CD4-positive, alpha-beta T cell treated with Interleukin-6 for 4 hours (primary cell): Measurements from ENCODE around the gene AFAP1.

Experiments
- DNase-seq: peaks from one replicate; pipeline ENCODE4 v3.0.0-alpha.2; 2020; ENCODE audit warnings: mixed read lengths

AFAP1 gene

DNA sequence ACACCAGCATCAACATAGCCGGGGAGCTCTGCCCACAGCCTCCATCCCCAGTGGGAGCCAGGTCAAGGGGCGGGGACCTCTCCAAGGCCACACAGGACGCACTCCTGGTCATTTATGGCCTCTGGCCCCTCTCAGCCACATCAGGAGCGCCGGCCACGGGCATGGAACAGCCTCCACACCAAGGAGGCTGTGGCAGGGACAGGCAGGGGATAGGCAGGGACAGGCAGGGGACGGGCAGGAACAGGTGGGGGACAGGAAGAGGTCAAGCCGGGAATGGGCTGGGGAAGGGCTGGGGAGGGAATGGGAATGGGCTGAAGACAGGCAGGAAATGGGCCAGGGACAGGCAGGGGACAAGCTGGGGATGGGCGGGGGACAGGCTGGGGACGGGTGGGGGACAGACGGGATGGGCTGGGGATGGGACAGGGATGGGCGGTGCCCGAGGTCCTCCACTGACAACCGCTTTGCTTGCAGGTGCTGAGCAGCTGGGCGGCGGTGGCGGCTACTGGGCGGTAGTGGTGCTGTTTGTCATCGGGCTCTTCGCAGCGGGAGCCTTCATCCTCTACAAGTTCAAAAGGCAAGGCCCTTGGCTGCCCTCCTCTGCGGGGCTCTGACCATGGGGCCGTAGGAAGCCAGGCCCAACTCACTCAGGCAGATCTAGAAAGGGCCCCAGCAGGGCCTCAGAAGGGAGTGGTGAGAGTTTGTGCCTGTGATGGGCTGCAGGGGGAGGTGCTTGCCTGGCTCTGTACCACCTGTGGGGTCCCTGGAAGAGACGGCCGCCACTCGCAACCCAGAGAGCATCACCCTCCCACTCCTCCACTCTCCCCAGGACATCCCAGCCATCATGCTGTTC is 205.6 kb downstream of the AFAP1 start:
- no peak for DNase-seq

DNA sequence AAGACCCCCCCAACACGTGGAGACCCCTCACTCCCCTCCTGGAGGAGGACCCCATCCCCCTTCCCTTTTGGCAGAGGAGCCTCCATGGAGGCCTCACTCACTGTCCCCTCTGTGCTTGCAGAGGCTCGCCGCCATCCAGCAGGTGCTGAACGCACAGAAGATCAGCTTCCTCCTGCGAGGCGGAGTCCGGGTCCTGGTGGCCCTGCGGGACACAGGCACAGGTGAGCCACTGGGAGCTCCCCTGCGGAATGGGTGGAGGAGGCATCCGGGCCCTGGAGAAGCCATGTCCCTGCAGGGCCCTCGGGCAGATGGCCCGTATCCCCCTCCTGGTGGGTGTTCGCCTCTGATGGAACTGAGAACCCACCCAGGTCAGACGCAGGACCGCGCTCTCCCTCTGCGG is 206.5 kb downstream of the AFAP1 start:
- no peak for DNase-seq

DNA sequence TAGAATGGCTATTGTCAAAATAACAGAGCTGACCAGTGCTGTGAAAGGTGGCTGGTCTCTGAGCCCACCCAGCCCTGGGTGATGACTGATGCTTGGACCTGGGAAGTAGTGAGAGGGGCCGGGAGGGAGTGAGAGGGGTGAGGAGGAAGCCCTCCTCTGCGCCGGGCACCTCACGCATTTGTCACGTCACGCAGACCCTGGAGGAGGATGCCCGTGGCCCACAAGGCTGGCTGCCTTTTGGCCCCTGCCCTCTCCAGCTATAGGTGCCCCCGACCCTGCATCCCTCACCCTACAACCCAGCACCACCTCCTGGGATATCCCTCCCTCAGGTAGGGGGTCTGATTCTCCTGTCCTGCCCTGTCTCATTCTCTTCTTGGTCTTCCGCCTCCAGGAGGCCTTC is 207.4 kb downstream of the AFAP1 start:
- no peak for DNase-seq

DNA sequence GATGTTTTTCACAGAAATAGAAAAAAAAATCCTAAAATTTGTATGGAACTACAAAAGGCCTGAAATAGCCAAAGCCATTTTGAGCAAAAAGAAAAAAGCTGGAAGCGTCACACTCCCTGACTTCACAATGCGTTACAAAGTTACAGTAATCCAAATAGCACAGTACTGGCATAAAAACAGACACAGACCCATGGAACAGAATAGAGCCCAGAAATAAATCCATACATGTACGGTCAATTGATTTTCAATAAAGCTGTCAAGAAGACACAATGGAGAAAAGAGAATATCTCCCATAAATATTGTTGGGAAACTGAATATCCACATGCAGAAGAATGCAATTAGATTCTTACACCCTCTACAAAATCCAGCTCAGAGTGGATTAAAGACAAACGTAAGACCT is 208.2 kb downstream of the AFAP1 start:
- no peak for DNase-seq

DNA sequence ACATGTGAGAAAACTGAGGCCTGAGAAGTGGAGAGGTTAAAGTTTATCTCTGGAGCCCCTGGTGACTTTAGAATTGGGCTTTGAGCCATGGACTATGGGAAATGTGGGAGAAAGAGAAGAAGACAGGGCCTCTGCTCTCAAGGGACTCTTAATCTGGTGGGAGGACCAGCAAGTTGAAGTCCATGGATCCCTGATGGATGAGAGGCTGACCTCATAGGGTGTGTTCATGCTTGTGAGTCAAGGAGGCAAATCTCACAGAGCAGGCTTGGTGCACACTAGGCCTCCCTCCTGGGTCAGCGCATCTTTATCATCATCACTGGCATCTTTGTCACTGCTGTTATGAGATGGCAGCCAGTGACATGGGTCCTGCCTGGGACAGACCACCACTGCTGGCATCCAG is 211.9 kb downstream of the AFAP1 start:
- no peak for DNase-seq

DNA sequence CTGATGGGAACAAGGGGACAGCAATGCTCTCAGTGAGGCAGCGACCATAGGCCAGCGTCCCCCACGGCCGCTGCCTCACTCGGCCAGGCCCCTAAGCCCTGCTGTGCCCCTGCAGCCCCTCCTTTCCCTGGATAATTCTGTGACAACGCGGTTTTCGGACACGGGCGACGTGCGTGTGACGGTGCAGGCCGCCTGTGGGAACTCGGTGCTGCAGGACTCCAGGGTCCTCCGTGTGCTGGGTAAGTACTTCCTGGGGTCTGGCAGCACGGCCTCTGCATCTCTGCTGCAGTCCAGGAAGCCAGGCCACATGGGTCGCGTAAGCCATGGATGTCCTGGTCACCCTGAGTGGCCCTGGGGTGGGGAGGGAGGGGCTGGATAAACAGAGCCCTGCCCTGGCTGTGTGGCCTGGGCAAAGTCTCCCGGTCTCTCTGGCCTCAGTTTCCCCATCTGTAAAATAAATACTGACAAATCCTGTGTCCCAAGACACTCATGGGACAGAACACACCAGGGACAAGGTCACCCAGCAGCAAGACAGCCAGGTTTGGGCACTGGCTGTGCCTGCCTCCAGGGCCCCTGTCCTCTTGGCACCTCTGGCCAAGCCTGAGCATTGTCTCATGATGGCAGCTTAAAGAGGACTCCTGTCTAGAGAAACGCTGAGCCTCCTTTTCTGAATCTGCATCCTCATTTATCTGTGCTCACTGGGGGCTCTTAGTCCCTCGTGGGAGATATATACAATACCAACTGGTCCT is 212.8 kb downstream of the AFAP1 start:
- no peak for DNase-seq

DNA sequence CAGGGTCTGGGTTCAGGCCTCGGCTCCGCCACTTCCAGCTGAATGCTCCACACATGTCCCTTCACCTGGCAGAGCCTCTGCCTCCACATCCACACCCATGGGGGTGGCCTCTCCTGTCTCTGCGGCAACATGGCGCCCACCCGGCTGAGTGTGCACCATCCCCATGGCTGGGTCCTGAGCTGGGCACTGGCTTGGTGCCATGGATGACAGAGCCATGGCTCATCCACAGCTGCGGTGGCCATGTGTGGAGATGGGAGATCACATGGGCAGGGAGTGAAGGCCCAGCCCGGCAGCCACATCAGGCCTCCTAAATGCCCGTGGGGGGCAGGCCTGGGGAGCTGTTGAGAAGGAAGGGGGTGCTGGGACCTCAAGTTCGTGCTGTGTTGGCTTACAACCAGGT is 213.7 kb downstream of the AFAP1 start:
- DNase-seq: no peak

DNA sequence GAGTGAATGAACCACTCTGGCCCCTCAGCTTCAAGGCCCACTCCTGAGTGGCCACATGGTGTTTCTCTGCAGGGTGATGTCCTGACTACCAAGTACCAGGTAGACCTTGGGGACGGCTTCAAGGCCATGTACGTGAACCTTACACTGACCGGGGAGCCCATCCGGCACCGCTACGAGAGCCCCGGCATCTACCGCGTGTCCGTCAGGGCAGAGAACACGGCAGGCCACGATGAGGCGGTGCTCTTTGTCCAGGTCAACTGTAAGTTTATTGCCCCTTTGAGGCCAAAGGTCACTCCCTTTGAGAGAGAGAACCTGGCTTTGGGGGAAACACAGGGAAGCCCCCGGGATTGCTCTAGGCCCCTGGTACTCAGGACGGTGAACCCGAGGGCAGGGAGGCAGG is 216.0 kb downstream of the AFAP1 start:
- DNase-seq: no peak

DNA sequence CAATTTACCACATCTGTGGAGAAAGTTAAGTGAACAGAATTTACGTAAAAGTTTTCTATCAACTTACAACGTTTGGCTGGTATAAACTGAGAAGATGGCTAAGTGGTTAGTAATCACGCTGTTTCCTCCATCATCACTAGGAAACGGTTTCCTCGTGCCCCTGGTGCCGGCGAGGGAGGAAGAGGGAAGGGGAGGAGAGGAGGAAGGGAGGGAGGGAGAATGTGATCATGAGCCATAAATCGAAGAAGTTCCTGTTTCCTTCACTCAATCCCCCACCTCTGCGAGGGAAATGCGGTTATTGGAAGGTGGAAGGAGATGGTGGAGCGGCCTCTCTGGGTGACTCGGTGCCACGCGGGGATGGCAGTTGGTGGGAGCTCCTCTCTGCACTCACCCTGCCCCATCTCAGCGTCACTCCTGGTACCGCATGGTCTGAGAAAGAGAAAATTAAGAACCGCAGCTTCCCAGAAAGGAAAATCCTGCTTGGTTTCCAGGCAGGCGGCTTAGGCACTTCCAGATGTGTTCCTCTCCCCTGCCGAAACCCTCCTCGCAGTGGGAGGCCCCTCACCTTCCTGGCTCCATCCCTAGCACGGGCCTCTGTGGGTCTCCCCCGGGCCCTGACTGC is 216.8 kb downstream of the AFAP1 start:
- DNase-seq: no peak

DNA sequence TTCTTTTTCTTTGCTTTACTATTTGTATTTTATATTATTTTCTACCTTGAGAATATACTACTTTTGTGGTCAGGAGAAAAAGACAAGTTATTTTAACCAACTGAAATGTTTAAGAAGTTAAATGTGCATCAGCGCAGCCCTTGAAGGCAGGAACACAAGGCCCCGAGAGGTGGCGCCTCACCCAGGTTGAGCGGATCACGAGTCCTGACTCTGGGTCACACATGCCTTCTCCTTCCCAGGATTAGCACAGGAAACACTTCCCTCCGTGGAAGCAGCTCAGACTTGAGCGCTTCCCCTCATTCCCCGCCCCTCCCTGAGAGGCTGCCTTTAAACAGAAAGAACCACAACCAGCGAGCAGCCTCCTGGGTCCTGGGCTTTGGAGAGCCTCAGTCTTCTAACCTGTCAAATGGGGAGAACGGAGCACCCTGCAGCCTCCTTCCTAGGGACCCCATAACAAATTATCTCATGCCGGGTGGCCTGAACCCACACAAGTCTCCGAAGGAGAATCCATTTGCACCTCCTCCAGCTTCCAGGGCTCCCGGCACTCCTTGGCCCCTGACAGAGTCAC is 217.6 kb downstream of the AFAP1 start:
- DNase-seq: peak; percentile 14

DNA sequence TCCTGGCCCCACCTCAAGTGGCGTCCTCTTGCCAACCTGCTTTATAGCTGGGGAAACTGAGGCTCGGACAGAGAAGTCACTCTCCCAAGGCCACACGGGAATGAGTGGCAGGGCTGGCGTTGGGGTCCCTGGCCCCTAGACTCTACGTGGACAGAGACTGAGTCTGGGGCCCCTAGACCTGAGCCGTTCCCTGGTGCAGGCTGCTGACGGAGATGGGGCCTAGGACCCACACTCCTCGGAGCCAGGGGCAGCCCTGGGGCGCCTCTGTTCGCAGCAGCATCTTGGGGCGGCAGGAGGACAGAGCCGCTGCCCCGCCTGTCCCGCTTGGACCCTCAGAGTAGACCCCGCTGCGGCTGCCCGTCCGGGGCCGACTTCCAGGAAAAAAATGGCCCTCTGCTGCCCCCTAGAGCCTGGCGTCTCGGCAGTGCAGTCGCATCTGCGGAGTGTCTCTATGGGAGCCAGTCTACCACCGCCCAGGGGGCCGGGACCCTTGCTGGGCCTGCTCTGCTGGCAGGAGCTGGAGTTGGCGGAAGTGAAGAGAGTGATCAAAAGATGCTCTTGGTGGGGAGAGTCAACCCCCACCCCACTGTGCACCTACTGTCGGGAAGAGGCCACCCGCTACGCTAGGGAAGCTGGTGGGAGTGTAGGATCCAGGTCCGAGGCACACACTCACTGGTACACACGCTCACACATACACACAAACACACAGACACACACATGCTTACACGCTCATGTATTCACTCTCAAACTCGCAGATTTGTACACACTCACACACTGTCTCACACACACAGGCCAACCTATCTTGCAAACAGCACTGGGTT is 220.1 kb downstream of the AFAP1 start:
- peak; percentile 70 for DNase-seq

DNA sequence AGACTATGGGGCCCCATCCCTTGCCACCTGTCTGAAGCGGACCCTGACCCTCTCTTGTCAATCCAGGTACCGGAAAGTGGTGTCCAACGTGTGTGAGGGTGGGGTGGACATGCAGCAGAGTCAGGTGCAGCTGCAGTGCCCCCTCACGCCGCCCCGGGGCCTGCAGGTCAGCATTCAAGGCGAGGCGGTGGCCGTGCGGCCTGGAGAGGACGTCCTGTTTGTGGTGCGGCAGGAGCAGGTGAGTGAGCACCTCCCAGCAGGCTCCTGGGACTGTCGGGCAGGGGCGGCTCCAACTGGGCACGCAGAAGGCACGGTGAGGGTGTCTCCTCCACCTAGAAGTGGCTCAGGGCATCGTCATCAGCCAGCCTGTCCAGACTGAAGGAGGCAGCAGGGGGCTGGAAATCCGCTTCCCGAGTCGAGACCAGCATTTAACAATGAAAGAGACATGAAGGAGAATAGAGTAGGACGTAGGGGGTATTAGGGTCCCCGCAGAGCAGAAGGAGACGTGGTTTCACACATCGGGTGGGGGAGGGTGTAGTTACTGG is 221.6 kb downstream of the AFAP1 start:
- no peak for DNase-seq

DNA sequence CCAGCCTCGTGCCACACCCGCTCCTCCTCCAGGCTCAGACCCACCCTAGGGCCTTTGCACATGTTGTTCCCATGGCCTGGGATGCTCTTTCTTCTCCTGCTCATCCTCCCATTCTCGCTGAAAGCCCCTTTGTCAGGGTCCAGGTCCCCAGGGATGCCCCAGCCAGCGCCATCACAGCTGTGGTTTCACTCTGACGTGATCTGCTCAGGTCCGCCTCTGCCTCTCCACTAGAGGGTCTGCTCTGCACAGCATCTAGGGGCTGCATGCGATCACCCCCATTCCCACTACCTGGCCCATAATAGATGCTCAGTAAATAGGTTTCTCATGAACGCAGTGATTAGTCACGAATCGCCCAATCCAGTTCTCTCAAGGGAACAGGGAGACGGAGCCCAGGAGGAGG is 222.5 kb downstream of the AFAP1 start:
- DNase-seq: no peak

DNA sequence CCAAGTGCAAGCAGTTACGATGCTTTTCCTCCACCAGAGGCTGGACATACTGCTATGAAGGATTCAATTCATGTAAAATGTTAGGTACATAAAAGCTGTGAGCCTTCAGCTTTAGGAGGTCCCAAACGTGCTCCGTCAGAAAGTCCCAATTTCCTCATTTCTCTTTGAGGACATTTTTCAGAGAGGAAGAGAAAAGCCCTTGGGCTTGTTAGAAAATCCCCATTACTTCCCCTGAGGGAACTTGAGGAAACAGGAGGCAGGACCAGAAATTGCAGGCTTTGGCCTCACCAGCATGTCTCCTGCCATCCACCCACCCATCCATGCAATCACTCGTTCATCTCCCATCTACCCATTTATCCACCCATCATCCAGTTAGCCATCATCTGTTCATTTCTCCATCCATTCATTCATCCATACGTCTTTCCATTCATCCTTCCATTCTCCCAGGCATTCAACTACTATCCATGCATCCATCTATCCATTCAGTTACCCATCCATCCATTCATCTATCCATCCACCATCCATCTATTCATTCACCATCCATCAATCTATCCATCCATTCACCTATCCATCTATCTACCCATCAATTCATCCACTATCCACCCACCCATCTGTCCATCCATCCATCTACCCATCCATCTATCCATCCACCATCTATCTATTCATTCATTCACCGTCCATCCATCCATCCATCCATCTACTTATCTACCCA is 223.5 kb downstream of the AFAP1 start:
- no peak for DNase-seq

DNA sequence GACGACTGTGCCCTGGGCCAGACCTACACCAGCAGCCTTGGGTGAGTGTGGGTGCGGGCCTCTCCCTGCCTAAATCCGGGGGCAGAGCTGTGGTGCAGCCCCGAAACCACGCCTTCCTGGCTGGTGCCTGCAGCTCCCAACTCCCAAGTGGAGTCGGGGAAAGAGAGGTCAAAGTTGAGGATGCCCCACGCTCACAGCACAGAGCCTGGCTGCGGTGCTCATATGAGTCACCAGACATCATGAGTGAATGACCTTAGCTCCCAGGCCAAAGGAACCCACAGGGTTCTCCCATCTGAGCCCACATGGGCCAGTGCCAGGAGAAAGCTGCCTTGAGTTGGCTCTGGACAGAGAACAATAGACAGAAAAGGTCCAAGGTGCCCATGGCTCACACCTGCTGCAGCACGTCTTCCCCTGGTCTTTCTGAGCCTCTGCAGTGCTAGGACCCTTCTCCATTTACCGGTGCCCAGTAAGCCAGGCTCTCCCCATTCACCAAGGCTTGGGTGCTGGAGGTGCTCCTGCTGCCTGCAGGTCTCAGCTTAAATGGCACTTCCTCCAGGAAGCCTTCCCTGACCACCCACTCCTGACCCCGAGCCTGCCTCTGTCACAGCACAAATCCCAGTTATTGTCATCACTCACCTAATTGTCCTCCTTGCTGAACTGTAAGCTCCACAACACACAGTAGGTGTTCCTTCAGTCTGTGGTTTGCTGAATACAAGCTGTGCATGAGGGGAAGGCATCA is 224.2 kb downstream of the AFAP1 start:
- DNase-seq: no peak

DNA sequence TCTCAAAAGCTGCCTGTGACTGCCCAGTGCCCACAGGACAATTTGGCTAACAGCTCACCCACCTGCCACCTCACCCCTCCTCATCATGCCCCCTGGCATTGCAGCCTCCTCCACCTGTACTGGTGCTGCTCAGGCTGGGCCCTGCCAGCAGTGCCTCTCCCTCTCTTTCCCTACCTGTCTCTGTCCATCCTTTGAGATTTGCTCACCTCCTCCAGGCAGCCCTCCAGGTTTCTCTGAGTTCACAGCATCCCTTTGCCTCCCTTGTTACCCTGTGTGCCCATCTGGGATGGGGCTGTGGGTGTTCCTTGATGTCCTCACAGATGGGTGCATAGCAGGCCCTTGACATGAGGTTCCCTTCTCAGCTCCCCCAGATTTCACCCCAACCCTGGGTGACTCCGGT is 224.9 kb downstream of the AFAP1 start:
- DNase-seq: no peak

DNA sequence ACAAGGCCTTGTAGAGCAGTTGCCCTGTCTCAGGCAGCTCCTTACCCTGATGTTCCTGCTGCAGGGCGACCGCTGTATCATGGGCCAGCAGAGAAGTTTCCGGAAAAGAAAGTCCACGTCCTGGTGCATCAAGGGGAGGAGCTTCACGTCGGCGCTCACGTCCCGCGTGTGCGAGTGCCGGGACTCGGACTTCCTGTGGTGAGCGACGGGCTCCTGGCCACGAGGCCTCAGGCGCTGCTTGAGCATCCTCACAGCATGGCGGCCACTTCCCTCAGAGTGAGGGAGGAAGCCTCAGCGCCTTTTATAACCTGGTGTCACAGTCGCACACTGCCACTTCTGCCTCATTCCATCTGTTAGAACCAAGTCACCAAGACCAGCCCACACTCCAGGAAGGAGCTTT is 225.5 kb downstream of the AFAP1 start:
- DNase-seq: no peak

DNA sequence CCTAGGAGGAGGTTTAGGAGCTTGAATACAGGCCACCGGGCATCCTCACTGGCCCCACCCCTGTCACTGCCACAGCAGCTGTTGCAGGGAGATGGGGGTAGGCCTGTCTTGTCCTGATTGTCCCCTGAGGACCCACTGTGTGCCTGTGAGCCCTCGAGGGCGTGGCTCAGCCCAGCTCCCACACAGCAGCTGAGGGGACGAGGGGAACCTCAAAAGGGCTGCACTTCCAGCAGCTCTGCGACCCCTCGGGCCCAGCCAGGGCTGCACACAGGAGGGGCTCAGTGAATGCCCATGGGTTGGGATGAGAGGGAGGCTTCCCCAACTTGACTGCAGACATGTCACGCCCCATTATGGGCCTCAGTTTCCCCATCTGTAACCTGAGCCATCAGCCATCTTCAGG is 225.9 kb downstream of the AFAP1 start:
- DNase-seq: no peak

DNA sequence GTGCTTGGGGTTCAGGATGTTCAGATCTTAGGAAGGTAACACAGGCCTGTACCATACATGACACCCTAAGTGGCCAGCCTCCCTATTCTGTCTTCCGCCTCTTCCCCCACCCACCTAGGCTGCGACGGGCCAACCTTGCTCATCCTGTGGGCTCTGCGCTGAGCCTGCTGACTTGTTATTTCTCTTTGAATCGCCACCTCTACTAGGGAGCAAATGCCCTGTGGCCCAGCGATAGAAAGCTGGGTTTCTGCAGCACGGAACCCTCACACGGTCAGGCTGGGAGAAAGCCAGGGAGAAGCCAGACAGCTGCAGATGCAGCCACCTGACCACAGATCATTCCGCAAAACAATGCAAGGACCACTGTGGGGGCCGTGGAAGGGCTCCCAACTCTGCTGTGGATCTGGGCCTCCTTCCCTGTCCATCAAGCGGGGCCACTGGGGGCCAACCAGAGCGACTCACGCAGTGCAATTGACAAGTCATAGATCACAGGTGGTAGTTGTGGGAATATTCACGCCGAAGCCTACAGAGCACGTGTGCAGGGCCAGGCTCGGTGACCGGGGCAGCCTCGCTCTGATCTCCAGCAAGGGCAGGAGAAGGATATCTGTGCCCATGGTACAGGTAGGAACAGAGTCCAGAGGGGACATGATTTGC is 227.5 kb downstream of the AFAP1 start:
- DNase-seq: no peak

DNA sequence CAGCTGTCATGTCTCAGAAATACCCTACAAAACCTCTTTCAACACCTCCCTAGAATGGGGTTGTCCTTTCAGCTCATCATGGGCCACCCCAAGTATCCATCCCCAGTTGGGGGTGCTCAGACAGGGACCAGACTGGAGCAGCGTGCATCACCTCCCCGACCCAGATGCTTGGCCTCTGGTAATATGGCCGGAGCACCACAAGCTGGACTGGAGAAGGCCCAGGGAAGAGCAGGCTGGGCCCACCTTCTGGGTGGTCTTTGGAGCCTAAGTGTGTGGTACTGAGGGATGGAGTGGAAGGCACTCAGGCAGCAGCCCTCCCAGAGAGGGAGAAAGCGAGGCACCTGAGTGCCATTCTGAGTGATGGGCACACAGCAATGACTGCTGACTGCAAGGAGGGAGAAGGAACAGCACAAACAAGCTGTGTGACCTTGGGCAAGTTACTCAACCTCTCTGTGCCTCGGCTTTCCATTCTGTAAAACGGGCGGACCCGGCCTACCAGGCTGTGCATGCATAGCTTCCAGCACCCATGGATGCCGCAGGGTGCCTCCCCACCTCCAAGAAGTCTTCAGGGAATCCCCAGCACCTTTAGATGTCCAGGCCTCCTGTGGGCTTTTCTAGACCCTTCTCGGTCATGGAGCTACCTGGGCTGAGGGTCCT is 228.2 kb downstream of the AFAP1 start:
- DNase-seq: no peak
